H4 (cell line): ENCODE data around the gene OR4Q2. TPM values are rescaled to one million over a fixed set of nuclear protein-coding genes. Genes with fewer than 3 reads are reported as not detected.
"Not testable (repeated sequence)": the region's sequence is repeated elsewhere in the genome, so short reads cannot be mapped to it uniquely, and the experiment has no call there.

Experiments
- DNase-seq: peaks from one replicate; pipeline ENCODE4 v3.0.0-alpha.2; 2015; ENCODE audit warnings: low spot score
- total RNA-seq: library from RNA; depleted of rRNA; stranded (reverse); fragments of >200 nt; shearing (Covaris generic); gene quantifications from 2 replicates; pipeline ENCODE4 v1.2.3, GENCODE V29; 2014; rRNA removed

The OR4Q2 gene
- total RNA-seq = not detected in 2 replicates

DNA sequence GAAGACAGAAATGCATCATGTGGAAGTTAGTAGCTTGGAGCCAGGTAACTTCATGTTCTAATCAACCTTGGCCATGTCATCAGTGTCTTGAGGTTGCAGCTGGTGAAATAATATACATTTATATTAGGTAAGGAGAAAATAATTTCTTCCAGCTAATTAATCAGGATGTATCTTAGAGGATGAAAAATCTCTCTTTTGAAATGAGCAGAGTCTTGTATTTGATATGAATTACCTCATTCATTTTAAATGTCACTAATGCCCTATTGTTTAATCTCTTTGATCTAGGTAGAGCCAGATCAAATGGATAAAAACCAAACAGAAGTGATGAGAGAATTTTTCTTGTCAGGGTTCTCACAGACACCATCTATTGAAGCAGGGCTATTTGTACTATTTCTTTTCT lies at the start of gene OR4Q2:
TSS of gene OR4Q2 (plus strand) at position 301 of the 400 bp plus-strand sequence.
- no peak for DNase-seq

DNA sequence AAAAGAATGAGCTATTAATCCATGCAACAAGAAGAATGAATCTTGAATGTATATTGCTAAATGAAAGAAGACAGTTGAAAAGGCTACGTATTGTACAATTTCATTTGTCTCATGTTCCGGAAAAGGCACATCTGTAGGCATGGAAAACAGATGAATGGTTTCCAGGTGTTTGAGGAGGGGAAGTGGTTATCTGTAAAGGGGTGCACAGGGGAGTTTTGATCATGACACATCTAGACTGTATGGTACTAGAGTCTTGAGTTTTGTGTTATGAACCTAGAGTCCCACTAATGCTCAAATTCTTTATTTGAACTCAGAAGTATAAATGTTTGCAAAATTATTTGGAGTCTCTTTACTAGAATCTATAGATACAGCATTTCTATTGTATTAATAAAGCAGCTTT lies 32.2 kb upstream of the OR4Q2 start:
- DNase-seq = not testable (repeated sequence)

DNA sequence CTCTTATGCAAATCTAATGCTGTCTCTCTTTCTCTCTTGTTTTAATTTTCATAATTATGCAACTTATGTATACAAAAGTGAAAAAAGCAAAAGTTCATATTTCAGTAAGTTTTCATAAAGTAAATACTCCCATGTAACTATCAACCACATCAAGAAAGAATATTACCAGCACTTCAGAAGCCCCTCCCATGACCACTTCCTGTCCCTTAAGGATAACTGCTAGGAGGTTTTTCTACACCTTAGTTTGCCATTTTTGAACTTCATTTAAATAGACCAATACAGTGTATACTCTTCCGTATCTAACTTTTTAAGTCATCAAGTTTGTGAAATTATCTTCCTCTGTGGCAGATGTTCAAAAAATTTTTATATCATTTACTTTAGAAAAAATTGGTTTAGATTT lies 27.1 kb upstream of the OR4Q2 start:
- DNase-seq = no peak

DNA sequence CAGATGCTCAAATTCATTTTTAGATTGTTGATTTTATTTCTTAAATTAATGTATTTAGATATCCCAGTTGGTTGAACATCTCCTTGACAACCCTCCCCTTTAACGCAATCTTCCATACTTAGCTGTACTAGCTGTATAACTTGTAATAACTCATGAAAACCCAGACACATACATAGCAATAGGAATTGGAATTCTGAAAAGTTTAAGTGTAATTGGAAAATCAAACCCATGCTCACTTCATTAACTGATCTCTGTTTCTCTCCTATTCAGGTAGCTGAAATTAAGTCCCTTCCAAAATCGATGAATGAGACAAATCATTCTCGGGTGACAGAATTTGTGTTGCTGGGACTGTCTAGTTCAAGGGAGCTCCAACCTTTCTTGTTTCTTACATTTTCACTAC lies 26.7 kb upstream of the OR4Q2 start, which contains the start of gene OR4K15:
TSS of gene OR4K15 (plus strand) at position 301 of the 400 bp plus-strand sequence. CDS start at position 301, 0 bp downstream.
- DNase-seq = no peak

DNA sequence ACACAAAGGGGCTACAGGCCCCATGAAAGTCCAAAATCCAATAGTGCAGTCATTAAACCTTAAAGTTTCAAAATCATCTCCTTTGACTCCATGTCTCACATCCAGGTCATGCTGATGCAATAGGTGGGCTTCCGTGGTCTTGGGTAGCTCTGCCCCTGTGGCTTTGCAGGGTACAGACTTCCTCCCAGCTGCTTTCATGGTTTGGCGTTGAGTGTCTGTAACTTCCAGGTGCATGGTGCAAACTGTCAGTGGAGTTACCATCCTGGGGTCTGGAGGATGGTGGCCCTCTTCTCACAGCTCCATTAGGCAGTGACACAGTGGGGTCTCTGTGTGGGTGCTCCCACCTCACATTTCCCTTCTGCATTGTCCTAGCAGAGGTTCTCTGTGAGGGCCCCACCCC lies 8.5 kb upstream of the OR4Q2 start:
- DNase-seq = no peak

DNA sequence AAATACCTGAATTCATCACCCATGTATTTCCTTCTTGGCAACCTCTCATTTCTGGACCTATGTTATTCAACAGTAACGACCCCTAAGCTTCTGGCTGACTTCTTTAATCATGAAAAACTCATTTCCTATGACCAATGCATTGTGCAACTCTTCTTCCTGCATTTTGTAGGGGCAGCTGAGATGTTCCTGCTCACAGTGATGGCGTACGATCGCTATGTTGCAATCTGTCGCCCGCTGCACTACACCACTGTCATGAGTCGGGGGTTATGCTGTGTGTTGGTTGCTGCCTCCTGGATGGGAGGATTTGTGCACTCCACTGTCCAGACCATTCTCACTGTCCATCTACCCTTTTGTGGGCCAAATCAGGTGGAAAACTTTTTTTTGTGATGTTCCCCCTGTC lies 356 bp downstream of the OR4Q2 start:
- DNase-seq = no peak

DNA sequence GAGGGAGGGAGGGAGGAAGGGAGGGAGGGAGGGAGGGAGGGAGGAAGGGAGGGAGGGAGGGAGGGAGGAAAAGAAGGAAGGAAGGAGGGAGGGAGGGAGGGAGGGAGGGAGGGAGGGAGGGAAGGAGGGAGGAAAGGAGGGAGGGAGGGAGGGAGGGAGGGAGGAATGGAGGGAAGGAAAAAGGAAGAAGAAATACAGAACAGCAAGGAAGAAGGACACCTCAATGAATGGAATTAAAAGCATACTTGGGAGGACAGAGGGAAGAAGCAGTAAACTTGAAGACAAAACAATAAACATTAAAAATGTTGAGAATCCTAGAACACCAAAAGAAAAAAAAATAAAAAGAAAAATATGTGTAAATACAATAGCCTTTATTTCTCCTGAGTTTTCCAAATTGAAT lies 6.2 kb downstream of the OR4Q2 start:
- no peak for DNase-seq

DNA sequence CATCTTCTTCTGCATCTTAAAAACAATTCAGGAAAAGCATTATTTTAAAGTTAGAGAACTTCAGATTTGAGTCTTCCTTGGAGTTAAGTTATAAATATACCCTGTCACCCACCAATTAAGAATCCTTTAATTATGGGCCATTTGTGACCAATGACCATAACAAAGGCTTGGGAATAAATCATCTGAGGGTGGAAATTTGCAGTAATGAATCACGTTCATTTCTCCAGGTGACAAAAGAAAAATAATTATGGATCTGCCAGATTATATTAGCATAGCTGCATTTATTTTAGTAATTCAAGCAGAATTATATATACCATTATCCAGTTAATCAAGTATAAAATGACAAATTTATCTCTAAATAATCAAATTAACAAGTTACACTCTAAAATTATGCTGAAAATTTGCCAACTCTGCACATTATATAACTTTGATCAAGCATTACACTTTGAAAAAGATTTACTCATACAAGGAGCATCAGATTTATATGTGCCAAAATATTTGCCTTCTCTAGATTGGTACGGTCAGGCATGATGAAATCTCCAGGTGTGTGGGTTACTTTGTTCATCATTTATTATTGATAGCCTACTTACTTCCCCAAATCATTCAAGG lies 17.4 kb downstream of the OR4Q2 start, which contains the start of gene OR4K14:
TSS of gene OR4K14 (minus strand) at position 51 of the 609 bp plus-strand sequence. CDS start 4,114 bp downstream, outside the sequence.
- DNase-seq = no peak

DNA sequence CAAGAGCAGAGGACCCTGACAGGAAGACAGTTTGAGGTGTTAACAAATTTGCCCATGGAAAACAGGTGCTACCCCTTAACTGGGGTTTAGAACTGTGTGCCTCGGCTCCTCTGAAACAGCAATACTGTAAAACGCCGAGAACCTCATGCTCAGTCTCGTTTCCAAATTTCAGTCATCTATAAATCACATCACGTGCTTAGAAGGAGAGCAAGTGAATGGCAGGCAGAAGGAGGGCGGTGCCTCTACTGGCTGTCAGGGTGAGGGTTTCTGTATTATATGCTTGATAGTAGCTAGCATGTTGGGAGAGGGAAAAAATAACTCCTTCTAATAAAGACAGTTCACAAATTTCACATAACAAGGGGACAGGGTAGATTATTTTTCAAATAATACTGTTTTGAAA lies 29.1 kb downstream of the OR4Q2 start:
- no peak for DNase-seq

DNA sequence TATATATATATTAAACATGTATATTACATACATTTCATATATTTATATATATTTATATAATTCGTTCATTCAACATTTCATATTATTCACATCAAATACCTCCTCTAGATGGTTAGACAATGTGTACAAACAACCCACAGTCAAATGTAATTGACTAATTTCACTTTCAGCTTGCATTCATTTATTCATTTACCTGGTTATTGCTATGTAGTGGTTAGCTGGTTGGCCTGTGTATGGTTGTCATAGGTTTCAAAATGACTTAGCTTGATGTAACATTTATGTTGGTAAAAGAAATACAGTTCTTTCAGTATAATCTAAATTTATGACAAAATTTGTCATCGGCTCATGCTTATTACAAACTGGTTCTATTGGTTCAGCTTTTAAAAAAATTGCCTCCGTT lies 33.5 kb downstream of the OR4Q2 start:
- DNase-seq = no peak

DNA sequence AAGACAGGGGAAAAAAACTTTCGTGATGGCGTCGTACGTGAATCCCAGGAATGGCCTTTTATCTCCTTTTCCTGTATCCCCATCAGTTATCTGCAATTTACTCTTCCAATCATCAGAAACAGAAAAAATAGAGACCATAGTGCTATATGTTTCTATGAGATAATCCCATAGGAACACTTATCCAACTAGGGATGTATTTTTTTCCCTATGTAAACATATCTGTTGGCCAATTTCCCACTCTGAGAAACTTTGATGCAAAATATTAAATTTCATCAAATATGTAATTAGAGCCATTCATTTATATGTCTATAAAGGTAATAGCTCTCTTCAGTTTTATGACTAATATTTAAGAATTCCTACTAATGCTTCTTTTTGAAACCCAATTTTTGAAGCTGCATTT lies 34.0 kb downstream of the OR4Q2 start, which contains the start of gene OR4K13:
TSS of gene OR4K13 (minus strand) at position 101 of the 400 bp plus-strand sequence. CDS start 1,280 bp downstream, outside the sequence.
- no peak for DNase-seq

DNA sequence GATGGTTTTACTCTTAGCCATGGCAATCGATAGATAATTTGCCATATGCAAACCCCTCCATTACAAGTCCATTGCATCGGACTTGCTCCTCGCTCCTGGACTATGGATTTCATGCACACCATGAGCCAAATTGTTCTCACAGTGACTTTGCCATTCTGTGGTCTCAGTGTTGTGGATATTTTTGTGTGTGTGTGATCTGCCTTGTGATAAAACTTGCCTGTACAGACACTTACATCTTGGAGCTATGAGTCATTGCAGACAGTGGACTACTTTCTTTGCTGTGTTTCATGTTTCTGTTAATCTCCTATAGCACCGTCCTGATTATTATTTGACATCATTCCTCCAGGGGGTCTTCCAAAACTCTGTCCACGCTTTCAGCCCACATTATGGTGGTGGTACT lies 42.3 kb downstream of the OR4Q2 start:
- DNase-seq = no peak

DNA sequence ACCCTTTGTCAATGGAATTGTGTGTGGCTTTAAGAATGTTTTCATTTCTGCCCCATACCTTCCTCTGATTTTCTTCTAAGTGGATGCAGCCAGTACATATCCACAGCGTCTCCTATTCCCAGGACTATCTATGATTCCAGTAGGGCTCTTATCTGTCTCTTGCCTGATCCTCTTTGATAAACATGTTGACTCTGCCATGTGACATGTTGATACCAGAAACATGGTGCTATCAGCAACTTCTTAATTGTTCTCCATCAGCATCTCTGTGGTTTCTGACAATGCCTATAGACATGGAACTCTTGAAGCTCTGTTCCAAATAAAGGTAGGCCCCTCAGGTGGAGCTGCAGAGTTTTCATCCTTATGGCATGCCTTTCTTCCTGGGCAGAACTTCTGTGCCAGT lies 46.2 kb downstream of the OR4Q2 start:
- DNase-seq = no peak

Other genes starting within 250 kb of the OR4Q2 start
- gene OR4M1, start 228.7 kb upstream of the OR4Q2 start, total RNA-seq = 0.87 TPM in 1 of 2 replicates, not detected in the other
- 0.14 TPM in 1 of 2 replicates, not detected in the other for gene OR4N2, start 198.4 kb upstream of the OR4Q2 start, total RNA-seq
- gene OR4K2, start 127.0 kb upstream of the OR4Q2 start, total RNA-seq = not detected in 2 replicates
- gene OR4K5, start 81.6 kb upstream of the OR4Q2 start, total RNA-seq = not detected in 2 replicates
- not detected in 2 replicates for gene OR4K1, start 71.2 kb upstream of the OR4Q2 start, total RNA-seq
- not detected in 2 replicates for gene OR4K15, start 26.6 kb upstream of the OR4Q2 start, total RNA-seq
- gene OR4K14, start 17.1 kb downstream of the OR4Q2 start, total RNA-seq = not detected in 2 replicates
- not detected in 2 replicates for gene OR4K13, start 33.9 kb downstream of the OR4Q2 start, total RNA-seq
- not detected in 2 replicates for gene OR4L1, start 57.9 kb downstream of the OR4Q2 start, total RNA-seq
- gene OR4K17, start 108.6 kb downstream of the OR4Q2 start, total RNA-seq = not detected in 2 replicates
- gene OR4N5, start 136.7 kb downstream of the OR4Q2 start, total RNA-seq = not detected in 2 replicates
- gene OR11G2, start 188.7 kb downstream of the OR4Q2 start, total RNA-seq = not detected in 2 replicates
- not detected in 2 replicates for gene OR11H6, start 221.5 kb downstream of the OR4Q2 start, total RNA-seq
- not detected in 2 replicates for gene OR11H7, start 226.8 kb downstream of the OR4Q2 start, total RNA-seq
- not detected in 2 replicates for gene OR11H4, start 237.1 kb downstream of the OR4Q2 start, total RNA-seq